ENCODE measurements around the gene MVK. TPM values are rescaled to one million over a fixed set of nuclear protein-coding genes. Genes with fewer than 3 reads are reported as not detected.

The MVK gene
- polyA plus RNA-seq, 3 donors: 1.1 to 3.8 (median 1.6) TPM

DNA sequence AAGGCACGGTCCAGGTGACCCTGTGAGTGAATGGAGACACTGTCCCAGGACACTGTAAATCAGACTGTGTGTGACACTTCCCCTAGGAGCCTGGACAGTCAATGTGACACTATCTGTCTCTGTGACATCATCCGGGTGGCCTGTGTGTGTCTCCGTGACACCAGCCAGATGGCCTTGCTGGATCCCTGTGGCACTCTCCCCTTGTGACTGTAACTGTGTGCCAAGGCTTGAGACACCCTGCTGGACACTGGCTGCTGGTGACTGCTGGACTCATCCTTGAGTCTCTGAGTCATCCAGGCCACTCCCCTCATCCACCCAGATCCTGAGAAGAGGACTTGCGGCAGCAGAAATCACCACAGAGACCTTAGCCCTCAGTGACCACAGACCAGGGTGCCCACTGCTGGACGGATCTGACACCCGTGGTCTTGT is 51.6 kb downstream of the MVK start:
- intact Hi-C loops (cut with micrococcal nuclease): no loop called here
- Histone ChIP-seq H2AFZ (ENCODE audit: insufficient read depth, low read depth, low read length, poor library complexity, severe bottlenecking) (no peak overlapping the region), H3K4me3 (replicated peaks in 1 of 3; ENCODE audit: low read depth in 2 of 3, low read length in 3 of 3) (no peak overlapping the region), H3K79me2 (ENCODE audit: insufficient read depth, low read length) (no peaks in the 10 kb centered on the region), H3K36me3 (replicated peaks in 1 of 2; ENCODE audit: control insufficient read depth in 1 of 2, insufficient read depth in 2 of 2, low read length in 2 of 2) (no peaks in the 10 kb centered on the region), H3K4me1 (ENCODE audit: control insufficient read depth in 1 of 2, insufficient read depth in 2 of 2, low read length in 2 of 2) (no peaks in the 10 kb centered on the region), H3K4me2 (replicated peaks; ENCODE audit: extremely low read depth, low read length, poor library complexity, severe bottlenecking) (no peak overlapping the region), H4K20me1 (ENCODE audit: insufficient read depth, low read length) (no peaks in the 10 kb centered on the region), H3K9me3 (replicated peaks in 1 of 2; ENCODE audit: control insufficient read depth in 1 of 2, insufficient read depth in 1 of 2, low read length in 2 of 2) (no peaks in the 10 kb centered on the region), H3K27me3 (ENCODE audit: control insufficient read depth in 2 of 2, insufficient read depth in 2 of 2, low read length in 2 of 2) (peaks cover 3 to 19% of the 10 kb centered on the region in 2 donors), H3K9ac (ENCODE audit: insufficient read depth, low read length, poor library complexity, severe bottlenecking) (no peak overlapping the region), H3K27ac (ENCODE audit: low read depth in 1 of 2, low read length in 2 of 2) (no peak overlapping the region)
- no peaks in the 10 kb centered on the region for H3K36me3 Mint-ChIP-seq
- 88% methylated on average over 6 of the region's 6 CpGs for WGBS (ENCODE audit: insufficient coverage)
- H3K27ac Mint-ChIP-seq: no peak overlapping the region
- TF ChIP-seq CTCF (IDR thresholded peaks at IDR 0.05): no peak
- no peaks in the 10 kb centered on the region for H3K9me3 Mint-ChIP-seq
- peaks cover 26 to 37% (median 33%) of the 10 kb centered on the region in 3 donors for H3K27me3 Mint-ChIP-seq (ENCODE audit: low read depth in 3 of 3)
- no peaks in the 10 kb centered on the region for H3K4me1 Mint-ChIP-seq
- no peak for DNase-seq
- no peak overlapping the region for H3K4me3 Mint-ChIP-seq

- no peak overlapping the region for H3K4me3 Mint-ChIP-seq
Observed at GRCh38 chr12:109625749-109626377, 52.3 kb downstream of the MVK start.

More at GRCh38 chr12:109625749-109626377, 52.3 kb downstream of the MVK start:
- H3K4me3 ChIP-seq (replicated peaks in 1 of 3; ENCODE audit: low read depth in 2 of 3, low read length in 3 of 3): no peak overlapping the region
- H3K9me3 ChIP-seq (replicated peaks in 1 of 2; ENCODE audit: control insufficient read depth in 1 of 2, insufficient read depth in 1 of 2, low read length in 2 of 2): no peaks in the 10 kb centered on the region
- Mint-ChIP-seq H3K36me3 (no peaks in the 10 kb centered on the region), H3K27ac (no peak overlapping the region), H3K27me3 (ENCODE audit: low read depth in 3 of 3) (peaks cover 26 to 33% (median 31%) of the 10 kb centered on the region in 3 donors), H3K9me3 (peaks cover 0 to 3% (median 0%) of the 10 kb centered on the region in 7 donors), H3K4me1 (no peaks in the 10 kb centered on the region)
- H4K20me1 ChIP-seq (ENCODE audit: insufficient read depth, low read length): no peaks in the 10 kb centered on the region
- TF ChIP-seq CTCF (IDR thresholded peaks at IDR 0.05): no peak
- H3K4me1 ChIP-seq (ENCODE audit: control insufficient read depth in 1 of 2, insufficient read depth in 2 of 2, low read length in 2 of 2): no peaks in the 10 kb centered on the region
- no peaks in the 10 kb centered on the region for H3K36me3 ChIP-seq (replicated peaks in 1 of 2; ENCODE audit: control insufficient read depth in 1 of 2, insufficient read depth in 2 of 2, low read length in 2 of 2)
- H3K4me2 ChIP-seq (replicated peaks; ENCODE audit: extremely low read depth, low read length, poor library complexity, severe bottlenecking): no peak overlapping the region
- 97% methylated on average over 6 of the region's 12 CpGs for WGBS (ENCODE audit: insufficient coverage)
- H3K27ac ChIP-seq (ENCODE audit: low read depth in 1 of 2, low read length in 2 of 2): no peak overlapping the region
- peaks cover 3 to 17% of the 10 kb centered on the region in 2 donors for H3K27me3 ChIP-seq (ENCODE audit: control insufficient read depth in 2 of 2, insufficient read depth in 2 of 2, low read length in 2 of 2)
- no peak for DNase-seq
- intact Hi-C loops (cut with micrococcal nuclease): no loop called here
- no peak overlapping the region for H3K9ac ChIP-seq (ENCODE audit: insufficient read depth, low read length, poor library complexity, severe bottlenecking)
- H2AFZ ChIP-seq (ENCODE audit: insufficient read depth, low read depth, low read length, poor library complexity, severe bottlenecking): no peak overlapping the region
- H3K79me2 ChIP-seq (ENCODE audit: insufficient read depth, low read length): no peaks in the 10 kb centered on the region

Measured in CD14-positive monocyte (primary cell).